HEK293 (cell line): ENCODE data around the gene FAM193B.
A peak's percentile ranks its signal among the peaks of the same experiment; 100 is the strongest.

Source experiments
- AEBP2 ChIP-seq: fragments of 450-650 bp; formaldehyde crosslinking; IDR thresholded peaks from 2 replicates; pipeline ENCODE4 v1.5.1; 2016; ENCODE audit warnings: missing biosample characterization, missing genetic modification characterization, borderline replicate concordance
- BCL6B ChIP-seq: fragments of 450-650 bp; formaldehyde crosslinking; IDR thresholded peaks from 2 replicates; pipeline ENCODE4 v1.5.1; 2017; ENCODE audit warnings: missing biosample characterization, missing genetic modification characterization
- GLIS1 ChIP-seq: fragments of 450-650 bp; formaldehyde crosslinking; IDR thresholded peaks from 2 replicates; pipeline ENCODE4 v1.5.1; 2016; ENCODE audit warnings: missing biosample characterization, missing genetic modification characterization
- KLF10 ChIP-seq: fragments of 450-650 bp; IDR thresholded peaks from 2 replicates; pipeline ENCODE4 v1.5.1; 2018; ENCODE audit warnings: missing biosample characterization, mild to moderate bottlenecking, missing genetic modification characterization
- PBX3 ChIP-seq: sonication (generic); formaldehyde crosslinking; IDR thresholded peaks from 2 replicates; pipeline ENCODE4 v1.8.1; 2022; ENCODE audit warnings: mild to moderate bottlenecking, moderate library complexity, missing genetic modification reagents
- PRDM6 ChIP-seq: fragments of 450-650 bp; formaldehyde crosslinking; IDR thresholded peaks from 2 replicates; pipeline ENCODE4 v1.5.1; 2017; ENCODE audit warnings: missing biosample characterization, missing genetic modification characterization
- YY1 ChIP-seq: fragments of 450-650 bp; formaldehyde crosslinking; IDR thresholded peaks from 2 replicates; pipeline ENCODE4 v1.5.1; 2018; ENCODE audit warnings: missing biosample characterization, missing genetic modification characterization
- ZBTB26 ChIP-seq: fragments of 450-650 bp; formaldehyde crosslinking; optimal IDR thresholded peaks from 2 replicates; pipeline ENCODE3; 2016; ENCODE audit warnings: missing biosample characterization, mild to moderate bottlenecking, missing genetic modification characterization
- ZFHX2 ChIP-seq: fragments of 450-650 bp; formaldehyde crosslinking; conservative IDR thresholded peaks from 2 replicates; pipeline ENCODE4 v1.5.1; 2016; ENCODE audit warnings: missing biosample characterization, missing genetic modification characterization
- ZNF10 ChIP-seq: fragments of 450-650 bp; formaldehyde crosslinking; IDR thresholded peaks from 2 replicates; pipeline ENCODE4 v1.5.1; 2017; ENCODE audit warnings: missing biosample characterization, missing genetic modification characterization
- ZNF155 ChIP-seq: fragments of 450-650 bp; formaldehyde crosslinking; IDR thresholded peaks from 2 replicates; pipeline ENCODE4 v1.5.1; 2016; ENCODE audit warnings: missing biosample characterization, missing genetic modification characterization
- ZNF175 ChIP-seq: fragments of 450-650 bp; formaldehyde crosslinking; IDR thresholded peaks from 2 replicates; pipeline ENCODE4 v1.5.1; 2016; ENCODE audit warnings: missing biosample characterization, missing genetic modification characterization
- ZNF214 ChIP-seq: fragments of 450-650 bp; formaldehyde crosslinking; IDR thresholded peaks from 2 replicates; pipeline ENCODE4 v1.5.1; 2017; ENCODE audit warnings: missing biosample characterization, mild to moderate bottlenecking, missing genetic modification characterization, borderline replicate concordance
- ZNF24 ChIP-seq: fragments of 450-650 bp; formaldehyde crosslinking; IDR thresholded peaks from 2 replicates; pipeline ENCODE4 v1.5.1; 2016; ENCODE audit warnings: missing biosample characterization, missing genetic modification characterization
- ZNF248 ChIP-seq: fragments of 450-650 bp; formaldehyde crosslinking; IDR thresholded peaks from 2 replicates; pipeline ENCODE4 v1.5.1; 2017; ENCODE audit warnings: missing biosample characterization, missing genetic modification characterization
- ZNF274 ChIP-seq, 2 experiments: fragments of 200-500 bp in 1 of 2; fragments of 450-650 bp in 1 of 2; sonication (Bioruptor generic) in 1 of 2; formaldehyde crosslinking in 1 of 2; IDR thresholded peaks; 2 replicates each; pipeline versions ENCODE4 v1.5.1 to v1.6.1; 2014 to 2016; ENCODE audit warnings: borderline replicate concordance in 1 of 2, inconsistent platforms in 1 of 2, low read length in 1 of 2, missing biosample characterization in 1 of 2, missing genetic modification characterization in 1 of 2
- ZNF350 ChIP-seq: fragments of 450-650 bp; formaldehyde crosslinking; IDR thresholded peaks from 2 replicates; pipeline ENCODE4 v1.5.0; 2017; ENCODE audit warnings: missing biosample characterization, mild to moderate bottlenecking, missing genetic modification characterization
- ZNF488 ChIP-seq: fragments of 450-650 bp; formaldehyde crosslinking; IDR thresholded peaks from 2 replicates; pipeline ENCODE4 v1.5.1; 2016; ENCODE audit warnings: missing biosample characterization, missing genetic modification characterization
- ZNF548 ChIP-seq: fragments of 450-650 bp; formaldehyde crosslinking; IDR thresholded peaks from 2 replicates; pipeline ENCODE4 v1.5.1; 2016; ENCODE audit warnings: missing biosample characterization, missing genetic modification characterization
- ZNF555 ChIP-seq: fragments of 450-650 bp; formaldehyde crosslinking; conservative IDR thresholded peaks from 2 replicates; pipeline ENCODE4 v1.5.1; 2017; ENCODE audit warnings: missing biosample characterization, mild to moderate bottlenecking, missing genetic modification characterization, inconsistent platforms
- ZNF585B ChIP-seq: fragments of 450-650 bp; formaldehyde crosslinking; IDR thresholded peaks from 2 replicates; pipeline ENCODE4 v1.5.1; 2016; ENCODE audit warnings: missing biosample characterization, missing genetic modification characterization
- ZNF660 ChIP-seq: fragments of 450-650 bp; IDR thresholded peaks from 2 replicates; pipeline ENCODE4 v1.5.1; 2018; ENCODE audit warnings: missing biosample characterization, mild to moderate bottlenecking, missing genetic modification characterization
- ZNF76 ChIP-seq: fragments of 450-650 bp; formaldehyde crosslinking; IDR thresholded peaks from 2 replicates; pipeline ENCODE4; 2016; ENCODE audit warnings: low read depth, missing biosample characterization, missing genetic modification characterization, borderline replicate concordance
- ZSCAN18 ChIP-seq: fragments of 450-650 bp; formaldehyde crosslinking; IDR thresholded peaks from 2 replicates; pipeline ENCODE4 v1.5.1; 2016; ENCODE audit warnings: missing biosample characterization, missing genetic modification characterization
- ZSCAN4 ChIP-seq: fragments of 450-650 bp; formaldehyde crosslinking; IDR thresholded peaks from 2 replicates; pipeline ENCODE4 v1.5.1; 2017; ENCODE audit warnings: missing biosample characterization, missing genetic modification characterization

Gene FAM193B

GRCh38 chr5:177472460-177473442 is 81.6 kb downstream of the FAM193B start (continued):
- TF ChIP-seq PBX3 (CRISPR knock-in tag), result no peak
- no peak for TF ChIP-seq BCL6B (tag by site-specific recombination)
- no peak for TF ChIP-seq ZNF555 (tag by site-specific recombination)
- peak; percentile 37 for TF ChIP-seq ZBTB26 (tag by site-specific recombination)
- no peak for TF ChIP-seq ZNF274 (IDR thresholded peaks at IDR 0.05; ENCODE audit: low read length)
- TF ChIP-seq ZNF274 (tag by site-specific recombination; IDR thresholded peaks at IDR 0.05; ENCODE audit: borderline replicate concordance), result no peak
- TF ChIP-seq ZFHX2 (tag by site-specific recombination), result peak; percentile 83
- no peak for TF ChIP-seq ZNF76 (tag by site-specific recombination)
- no peak for TF ChIP-seq ZNF248 (tag by site-specific recombination)
- TF ChIP-seq ZNF350 (tag by site-specific recombination), result no peak
- TF ChIP-seq ZSCAN18 (tag by site-specific recombination), result no peak
- TF ChIP-seq AEBP2 (tag by site-specific recombination), result no peak
- no peak for TF ChIP-seq ZNF10 (tag by site-specific recombination)
- TF ChIP-seq PRDM6, result no peak
- peak; percentile 91 for TF ChIP-seq GLIS1 (tag by site-specific recombination)
- TF ChIP-seq ZNF585B (tag by site-specific recombination), result no peak
- TF ChIP-seq ZNF488 (tag by site-specific recombination), result no peak
- TF ChIP-seq ZNF155 (tag by site-specific recombination), result no peak
- TF ChIP-seq ZNF175 (tag by site-specific recombination), result no peak
- no peak for TF ChIP-seq ZNF214
- no peak for TF ChIP-seq YY1 (tag by site-specific recombination)
- TF ChIP-seq ZNF660 (tag by site-specific recombination), result no peak
- TF ChIP-seq ZNF24 (tag by site-specific recombination), result no peak
- no peak for TF ChIP-seq ZNF548
- peak; percentile 42 for TF ChIP-seq KLF10 (tag by site-specific recombination)
- TF ChIP-seq ZSCAN4 (tag by site-specific recombination), result no peak
